Raji (cell line): ENCODE measurements around the gene NGDN.

Source experiments
- POLR2A ChIP-seq: IDR thresholded peaks from 2 replicates; pipeline ENCODE4 v1.6.1; 2011; ENCODE audit warnings: low read depth, low read length, control low read depth; ENCODE audit not compliant: insufficient read depth

Gene NGDN

GRCh38 chr14:23483236-23483854 is 13.8 kb downstream of the NGDN start:
- no peak for TF ChIP-seq POLR2A

DNA sequence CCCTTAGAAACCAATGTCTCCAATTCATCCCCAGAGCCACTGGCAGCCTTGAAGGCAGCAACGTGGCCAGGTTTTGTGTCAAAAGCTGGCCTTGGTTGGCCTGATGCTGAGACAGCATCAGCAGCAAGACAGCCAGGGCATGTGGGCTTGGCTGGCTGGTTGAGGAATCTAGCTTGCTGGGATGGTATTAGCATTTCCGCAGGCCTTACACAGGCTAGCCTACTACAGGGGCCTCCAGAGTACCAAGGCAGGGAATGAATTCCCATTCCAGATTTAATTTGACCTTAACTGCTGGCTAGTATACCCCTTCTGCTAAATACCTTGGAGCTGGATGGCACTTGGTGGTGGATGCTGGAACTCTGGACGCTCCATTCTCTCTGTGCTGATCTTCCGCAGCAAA is 15.8 kb downstream of the NGDN start:
- no peak for TF ChIP-seq POLR2A

GRCh38 chr14:23486036-23486435 is 16.5 kb downstream of the NGDN start:
- TF ChIP-seq POLR2A: no peak

DNA sequence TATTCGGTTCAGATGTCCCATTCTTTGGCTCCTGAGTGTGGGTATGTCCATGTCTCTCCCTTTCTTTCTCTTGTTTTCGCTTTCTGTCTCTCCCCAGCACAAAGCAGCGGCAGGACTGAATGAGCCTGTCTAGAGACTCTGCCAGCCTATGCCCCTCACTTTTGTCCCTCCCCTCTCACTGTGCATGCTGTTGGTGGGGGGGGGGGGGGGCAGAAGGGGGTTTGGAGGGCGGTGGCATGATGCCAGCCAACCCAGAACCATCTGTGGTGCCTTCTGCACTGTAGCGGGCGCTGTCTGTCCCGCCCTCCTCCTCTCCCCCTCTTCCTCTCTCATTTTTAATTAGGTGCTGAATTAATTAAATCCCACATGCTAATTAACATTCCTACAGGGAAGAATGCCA is 17.7 kb downstream of the NGDN start:
- no peak for TF ChIP-seq POLR2A

DNA sequence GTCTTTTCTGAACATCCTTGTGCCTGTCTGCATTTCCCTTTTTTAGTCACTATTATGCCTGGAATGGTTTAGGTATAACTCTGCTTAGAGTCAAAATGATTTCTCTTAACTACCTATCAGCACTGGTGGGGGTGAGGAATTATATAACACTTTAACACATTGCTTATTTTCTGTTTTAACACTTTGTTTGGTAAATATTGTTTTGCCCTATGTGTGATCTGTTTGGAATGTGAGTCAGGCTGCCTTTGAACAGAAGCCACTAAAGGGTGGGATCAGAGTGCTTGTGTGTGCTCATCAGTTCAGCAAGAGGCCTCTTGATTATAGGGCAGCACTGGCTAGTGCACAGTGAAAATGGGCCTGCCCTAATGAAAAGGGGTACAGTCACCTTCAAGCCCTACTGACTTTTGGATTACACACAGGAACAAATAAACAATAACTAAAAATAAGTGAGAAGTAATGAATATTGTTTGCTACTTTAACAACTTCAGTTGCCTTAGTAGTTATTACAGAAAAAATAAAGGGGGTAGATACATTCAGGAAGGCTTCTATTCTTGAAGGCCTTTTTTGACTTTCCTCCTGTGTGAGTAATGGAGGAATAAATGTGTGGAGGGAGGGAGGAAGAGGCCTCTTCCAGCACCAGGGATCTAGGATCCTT is 23.2 kb downstream of the NGDN start:
- TF ChIP-seq POLR2A: no peak

- TF ChIP-seq POLR2A: no peak
These were observed 24.7 kb downstream of the NGDN start for GRCh38 chr14:23494223-23494622.

- TF ChIP-seq POLR2A: no peak
These were observed 42.7 kb downstream of the NGDN start for GRCh38 chr14:23512156-23512555.

GRCh38 chr14:23513005-23513817 is 43.7 kb downstream of the NGDN start:
- TF ChIP-seq POLR2A: no peak

- no peak for TF ChIP-seq POLR2A
These were observed 44.5 kb downstream of the NGDN start for GRCh38 chr14:23513818-23514643.

GRCh38 chr14:23514644-23514957 is 45.1 kb downstream of the NGDN start:
- TF ChIP-seq POLR2A: no peak

DNA sequence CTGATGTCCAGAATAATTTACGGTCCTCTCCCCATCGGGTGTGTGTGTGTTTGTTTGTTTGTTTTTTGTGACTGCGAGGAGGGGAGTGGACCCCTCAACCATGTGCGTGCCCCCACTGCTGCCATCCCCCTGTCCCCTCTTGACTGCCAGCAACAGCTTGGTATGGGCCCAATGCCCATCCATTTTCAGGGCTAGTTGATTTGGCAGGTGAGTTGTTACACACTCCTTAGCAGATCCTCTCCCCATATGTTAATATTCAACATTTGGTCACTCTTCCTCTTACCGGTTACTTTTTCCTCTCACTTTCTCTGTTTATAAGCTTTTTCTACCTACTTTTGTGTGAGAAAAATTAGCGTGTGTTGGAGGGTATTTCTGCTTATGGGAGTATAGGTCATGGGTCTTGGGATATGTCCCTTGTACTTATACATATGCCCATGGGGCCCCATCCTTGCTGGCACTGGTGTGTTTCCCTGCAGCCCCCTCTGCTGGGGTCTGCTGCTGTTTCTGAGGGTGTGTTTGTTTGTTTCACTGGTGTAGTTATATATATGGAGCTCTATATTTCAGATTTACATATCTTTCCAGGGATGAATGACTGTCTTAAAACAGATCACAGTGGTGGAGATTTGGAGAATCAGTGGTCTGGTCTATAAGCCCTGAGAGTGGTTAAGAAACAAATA is 48.3 kb downstream of the NGDN start:
- no peak for TF ChIP-seq POLR2A

- TF ChIP-seq POLR2A: no peak
These were observed 49.2 kb downstream of the NGDN start for GRCh38 chr14:23518709-23519108.

DNA sequence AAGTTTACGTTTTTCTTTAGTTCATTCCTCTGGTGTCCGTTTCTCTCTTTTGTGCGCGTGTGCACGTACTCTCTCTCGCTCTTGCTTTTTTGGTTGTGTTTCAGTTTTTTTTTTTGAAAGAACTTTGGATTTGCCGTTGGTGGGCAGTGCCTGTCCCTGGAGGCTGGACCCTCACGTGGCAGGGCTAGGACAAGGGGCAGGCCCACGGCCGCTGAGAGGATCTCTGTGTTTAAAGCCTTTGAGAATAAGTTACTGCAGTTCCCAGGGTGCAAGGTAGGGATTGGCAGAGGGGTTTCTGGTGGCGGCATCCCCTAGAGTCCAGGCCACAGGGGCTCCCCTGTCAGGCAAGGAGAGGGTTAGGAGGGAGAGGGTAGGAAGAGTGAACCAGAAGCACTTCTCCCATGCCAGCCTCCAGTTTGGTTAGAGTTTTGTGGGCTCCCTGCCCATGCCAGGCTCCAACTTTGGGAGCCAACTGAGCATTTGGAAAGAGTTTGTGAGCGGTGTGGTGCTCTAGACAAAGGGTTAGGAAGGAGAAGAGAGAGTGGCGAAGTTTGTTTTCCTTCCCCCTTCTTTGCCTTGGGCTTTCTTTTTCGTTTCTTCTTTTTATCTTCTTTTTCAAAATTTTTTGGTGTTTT is 51.5 kb downstream of the NGDN start:
- TF ChIP-seq POLR2A: no peak
